HG03280 (cell line): ENCODE measurements around the gene ZNF276.
"Not testable (repeated sequence)": the region's sequence is repeated elsewhere in the genome, so short reads cannot be mapped to it uniquely, and the experiment has no call there.

ENCODE experiments used
- ATAC-seq: cut with Tn5 transposase; IDR thresholded peaks from one replicate; pipeline ENCODE4 v1.9.1; 2021; ENCODE audit warnings: mild to moderate bottlenecking, moderate library complexity; ENCODE audit not compliant: unreplicated experiment

ZNF276 gene

GRCh38 chr16:89695086-89695874, 26.1 kb upstream of the ZNF276 start:
- ATAC-seq, result no peak

DNA sequence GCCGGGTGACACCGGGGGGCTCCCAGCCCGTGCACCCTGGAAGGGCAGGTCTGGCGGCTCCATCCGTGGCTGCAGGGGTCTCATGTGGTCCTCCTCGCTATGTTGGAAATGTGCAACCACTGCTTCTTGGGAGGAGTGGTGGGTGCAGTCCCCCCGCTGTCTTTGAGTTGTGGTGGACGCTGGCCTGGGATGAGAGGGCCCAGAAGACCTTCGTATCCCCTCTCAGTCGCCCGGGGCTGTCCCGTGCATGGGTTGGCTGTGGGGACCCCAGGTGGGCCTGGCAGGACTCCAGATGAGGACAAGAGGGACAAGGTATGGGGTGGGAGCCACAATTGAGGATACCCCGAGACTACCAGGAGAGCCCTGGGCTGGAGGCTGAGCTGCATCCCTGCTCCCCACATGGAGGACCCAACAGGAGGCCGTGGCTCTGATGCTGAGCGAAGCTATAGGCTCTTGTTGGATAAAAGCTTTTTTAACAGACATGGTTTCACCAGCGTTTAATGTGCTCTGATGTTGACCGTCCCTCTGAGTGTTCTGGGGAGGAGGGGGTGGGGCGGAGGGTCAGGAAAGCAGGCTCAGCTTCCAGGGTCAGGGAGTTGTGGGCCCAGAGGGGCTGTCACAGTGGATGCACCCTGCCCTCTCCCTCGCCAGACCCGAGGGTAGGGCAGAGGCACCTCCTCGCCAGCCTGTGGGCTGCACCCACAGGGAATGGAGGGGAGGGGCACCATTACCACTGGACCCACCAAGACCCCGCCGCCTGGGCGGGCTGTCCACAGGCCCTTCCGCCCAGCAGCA, 25.3 kb upstream of the ZNF276 start:
- ATAC-seq, result no peak

- ATAC-seq, result no peak
Observed at GRCh38 chr16:89696670-89697128, 24.6 kb upstream of the ZNF276 start.

DNA sequence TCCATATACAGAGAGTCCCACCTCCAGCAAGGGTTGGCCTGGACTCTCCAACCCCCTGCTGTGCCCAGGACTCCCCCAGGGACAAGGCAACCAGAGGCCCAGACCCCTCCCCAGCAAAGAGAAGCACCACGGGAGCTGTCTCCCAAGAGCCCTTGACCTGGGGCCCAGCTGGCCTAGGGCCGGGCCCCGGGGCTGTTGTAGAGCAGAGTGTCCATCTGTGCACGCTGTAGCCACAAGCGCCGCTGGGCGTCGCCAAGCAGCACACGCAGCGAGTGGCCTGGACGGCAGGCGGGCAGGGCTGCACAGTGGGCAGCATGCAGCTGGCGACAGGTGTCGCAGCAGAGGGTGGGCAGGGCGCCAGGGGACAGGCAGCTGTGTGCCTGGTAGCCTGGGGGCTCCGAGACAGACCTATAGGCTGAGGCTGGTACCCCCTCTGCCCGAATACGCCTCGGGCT, 24.1 kb upstream of the ZNF276 start:
- no peak for ATAC-seq

DNA sequence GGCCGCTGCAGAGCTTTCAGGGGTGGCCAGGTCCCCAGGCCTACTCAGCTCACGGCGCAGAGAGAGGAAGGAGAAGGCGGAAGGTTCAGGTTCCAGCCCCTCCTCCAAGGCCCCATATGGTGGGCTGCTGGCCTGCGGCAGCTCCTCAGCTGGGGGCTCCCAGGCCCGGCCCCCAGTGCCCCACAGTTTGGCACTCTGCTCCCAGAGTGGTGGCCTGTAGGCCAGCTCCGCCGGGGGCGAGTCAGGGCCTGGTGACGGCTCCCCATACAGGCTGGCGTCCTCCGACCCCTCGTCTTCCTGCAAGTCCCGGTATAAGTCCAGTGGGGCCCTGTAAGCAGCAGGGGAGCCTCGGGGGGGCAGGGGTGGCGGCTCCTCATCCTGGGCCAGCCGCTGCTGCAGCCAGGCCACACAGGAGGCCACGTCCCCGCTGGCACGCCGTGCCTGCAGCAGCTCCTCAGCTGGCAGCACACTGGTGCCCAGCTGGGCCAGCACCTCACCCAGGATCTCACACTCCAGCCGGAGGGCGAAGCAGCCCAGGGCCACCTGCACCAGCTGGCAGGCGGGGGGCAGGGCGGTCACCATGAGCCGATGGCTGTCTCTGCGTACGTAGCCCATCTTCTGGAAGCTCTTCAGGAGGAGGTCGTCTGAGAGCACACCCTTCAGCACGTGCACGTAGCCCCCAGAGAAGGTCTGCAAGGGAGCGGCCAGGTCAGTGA, 23.6 kb upstream of the ZNF276 start:
- no peak for ATAC-seq

- ATAC-seq, result not testable (repeated sequence)
Observed at GRCh38 chr16:89698717-89699116, 22.6 kb upstream of the ZNF276 start.

DNA sequence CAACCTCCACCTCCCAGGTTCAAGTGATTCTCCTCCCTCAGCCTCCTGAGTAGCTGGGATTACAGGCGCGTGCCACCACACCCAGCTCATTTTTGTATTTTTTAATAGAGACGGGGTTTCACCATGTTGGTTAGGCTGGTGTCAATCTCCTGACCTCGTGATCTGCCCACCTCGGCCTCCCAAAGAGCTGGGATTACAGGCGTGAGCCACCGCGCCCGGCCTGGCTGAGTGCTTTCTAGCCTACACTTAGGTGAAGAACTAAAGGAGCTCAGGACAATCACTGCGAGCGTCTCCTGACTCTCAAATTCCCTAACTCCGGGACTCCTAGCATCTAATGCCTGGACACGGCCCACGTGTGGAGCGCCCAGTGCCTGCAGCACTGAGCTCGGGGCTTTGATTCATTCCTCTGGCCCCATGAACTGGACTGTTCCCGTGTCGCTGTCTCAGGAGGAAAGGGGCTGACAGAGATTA, 21.7 kb upstream of the ZNF276 start:
- not testable (repeated sequence) for ATAC-seq

DNA sequence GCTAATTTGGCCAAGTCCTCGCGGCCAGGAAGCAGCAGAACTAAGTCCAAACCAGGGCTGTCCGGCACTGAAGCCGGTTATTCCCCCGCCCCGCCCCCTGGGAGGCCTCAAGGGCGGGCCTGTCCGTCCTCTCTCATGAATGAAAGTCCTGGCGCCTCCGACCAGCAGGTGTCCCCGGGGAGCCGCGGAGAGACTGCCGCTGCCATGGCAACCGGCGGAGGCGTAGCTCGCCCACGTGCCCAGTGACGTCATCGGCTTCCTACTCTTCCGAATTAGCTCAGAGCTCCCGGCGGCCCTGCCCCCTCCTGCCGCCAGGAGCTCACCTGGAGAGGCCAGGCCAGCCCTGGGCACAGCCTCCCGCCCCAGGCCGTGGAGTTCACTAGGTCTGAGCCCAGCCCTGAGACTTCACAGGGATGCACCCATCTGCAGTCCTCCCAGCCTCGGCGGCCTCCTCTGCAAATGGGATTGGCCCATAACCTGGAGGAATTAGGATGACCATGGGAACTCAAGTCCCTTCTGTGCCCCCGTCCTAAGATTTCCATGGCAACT, 21.2 kb upstream of the ZNF276 start:
- peak; percentile 40 for ATAC-seq

DNA sequence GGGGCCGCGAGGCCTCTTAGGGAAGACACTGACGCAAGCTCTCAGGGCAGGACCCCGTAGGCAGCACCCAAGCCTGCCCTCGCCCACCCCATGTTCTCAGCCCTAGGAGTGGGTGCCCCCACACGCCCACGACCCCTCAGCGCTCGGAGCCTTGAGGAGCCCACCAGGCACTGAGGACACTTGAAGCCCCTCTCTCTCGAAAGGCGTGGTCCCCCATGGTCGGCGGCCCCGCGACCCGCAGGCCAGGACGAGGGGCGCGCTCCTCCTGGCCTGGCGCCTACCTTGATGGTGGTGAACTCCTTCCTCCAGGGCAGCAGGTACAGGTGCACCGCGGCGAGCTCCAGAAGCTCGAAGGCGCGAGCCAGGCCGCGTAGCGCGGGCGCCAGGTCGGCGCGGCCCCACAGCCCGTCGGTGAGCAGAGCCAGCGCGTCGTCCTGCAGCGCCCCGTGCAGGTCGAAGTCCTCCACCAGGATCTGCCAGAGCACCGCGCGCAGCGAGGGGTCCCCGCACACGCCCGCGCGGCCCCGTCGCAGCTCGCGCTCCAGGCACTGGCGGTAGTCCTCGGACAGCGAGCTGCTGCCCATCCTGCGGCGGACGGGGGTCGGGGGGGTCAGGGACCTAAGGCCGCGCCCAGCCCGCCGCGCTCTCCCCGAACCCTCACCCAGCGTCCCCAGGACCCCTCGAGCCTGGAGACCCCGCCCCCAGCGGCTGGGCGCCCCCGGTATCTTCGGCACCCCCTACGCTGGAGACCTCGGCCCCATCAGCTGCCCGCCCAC, 20.5 kb upstream of the ZNF276 start:
- ATAC-seq, result no peak

DNA sequence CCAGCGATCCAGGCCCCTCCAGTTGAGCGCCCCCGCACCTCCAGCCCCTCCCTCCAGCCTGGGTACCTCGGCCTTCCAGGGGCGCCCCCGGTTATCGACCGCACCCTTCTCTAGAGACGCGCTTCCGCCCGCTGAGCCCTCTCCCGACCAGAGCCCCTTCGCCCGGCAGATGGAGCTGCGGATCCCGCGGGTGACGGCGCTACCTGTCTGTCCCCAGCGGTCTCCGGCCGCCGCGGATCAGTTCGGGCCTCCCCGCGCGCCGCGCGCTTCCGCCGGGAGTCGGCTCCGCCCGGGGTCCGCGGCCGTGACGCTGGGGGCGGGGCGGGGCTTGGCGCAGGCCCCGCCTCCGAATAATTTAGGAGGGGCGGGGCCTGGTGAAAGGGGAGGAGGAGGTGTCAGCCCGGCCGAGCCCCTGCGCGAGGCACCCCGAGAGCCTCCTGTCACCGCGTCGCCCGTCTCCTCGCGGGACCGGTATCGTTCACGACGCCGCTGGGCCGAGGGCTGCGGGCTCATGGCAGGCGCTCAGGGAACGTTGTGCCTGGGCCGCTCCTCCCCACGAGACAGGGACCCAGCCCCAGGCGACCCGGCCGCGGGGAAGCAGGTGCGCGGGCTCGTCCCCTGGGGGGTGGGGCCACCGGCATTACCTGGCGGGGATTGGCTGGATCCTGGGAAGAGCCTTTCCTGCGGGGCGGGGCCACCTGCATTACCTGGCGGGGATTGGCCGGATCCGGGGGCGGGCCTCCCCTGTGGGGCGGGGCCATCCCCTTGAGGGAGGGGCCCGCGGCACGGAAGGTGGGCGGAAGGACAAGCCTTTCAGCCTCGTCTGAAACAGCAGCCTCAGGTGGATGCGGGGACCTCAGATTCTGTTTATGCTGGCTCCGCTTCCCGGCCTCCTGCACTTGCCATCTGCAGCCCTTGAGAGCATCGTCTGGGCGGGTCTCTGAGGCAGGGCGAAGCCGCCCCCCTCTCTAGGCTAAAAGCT, 19.6 kb upstream of the ZNF276 start, which contains the start of gene SPATA2L:
Gene SPATA2L, minus strand, starts transcription at position 281 of the 982 bp plus-strand sequence. CDS start 473 bp downstream, outside the sequence.
- ATAC-seq, result peak; percentile 67

GRCh38 chr16:89704281-89704680, 17.1 kb upstream of the ZNF276 start:
- no peak for ATAC-seq

DNA sequence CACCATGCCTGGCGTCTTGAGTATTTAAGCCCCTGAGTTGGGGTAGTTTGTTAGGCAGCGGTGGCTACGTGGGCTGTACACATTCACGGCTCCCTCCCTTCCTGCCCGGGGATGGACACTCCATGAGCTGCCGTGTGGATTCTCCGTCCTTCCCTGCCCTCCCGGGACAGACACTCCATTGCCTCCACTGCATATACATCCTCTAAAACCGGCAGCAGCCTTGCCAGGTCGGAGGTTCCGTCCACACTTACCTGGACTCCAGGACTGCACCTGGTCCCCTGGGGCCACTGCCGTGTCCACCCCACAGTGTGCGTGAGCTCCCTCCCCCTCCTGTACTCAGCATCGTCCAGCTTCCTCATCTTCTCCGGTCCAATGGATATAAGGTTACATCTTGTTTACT, 16.3 kb upstream of the ZNF276 start:
- ATAC-seq, result no peak

GRCh38 chr16:89706518-89707260, 14.6 kb upstream of the ZNF276 start:
- ATAC-seq, result no peak

DNA sequence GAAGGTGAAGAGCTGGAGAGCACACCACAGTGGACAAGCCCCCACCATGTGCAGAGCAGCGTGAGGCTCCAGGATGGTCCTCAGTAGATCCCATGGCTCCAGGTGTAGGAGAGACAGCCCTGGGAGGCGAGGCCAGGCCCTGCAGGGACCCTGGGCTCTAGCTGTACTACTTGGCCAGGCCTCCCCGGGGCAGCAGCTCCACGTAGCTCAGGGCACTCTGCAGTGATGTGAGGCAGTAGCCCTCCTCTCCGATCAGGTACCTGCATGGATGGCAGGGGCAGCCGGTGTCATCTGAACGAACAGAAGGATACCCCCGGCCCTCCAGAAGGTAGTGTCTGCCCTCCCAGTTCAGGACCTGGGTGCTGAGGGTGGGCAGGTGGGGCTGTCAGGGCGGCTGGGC, 13.6 kb upstream of the ZNF276 start:
- no peak for ATAC-seq

DNA sequence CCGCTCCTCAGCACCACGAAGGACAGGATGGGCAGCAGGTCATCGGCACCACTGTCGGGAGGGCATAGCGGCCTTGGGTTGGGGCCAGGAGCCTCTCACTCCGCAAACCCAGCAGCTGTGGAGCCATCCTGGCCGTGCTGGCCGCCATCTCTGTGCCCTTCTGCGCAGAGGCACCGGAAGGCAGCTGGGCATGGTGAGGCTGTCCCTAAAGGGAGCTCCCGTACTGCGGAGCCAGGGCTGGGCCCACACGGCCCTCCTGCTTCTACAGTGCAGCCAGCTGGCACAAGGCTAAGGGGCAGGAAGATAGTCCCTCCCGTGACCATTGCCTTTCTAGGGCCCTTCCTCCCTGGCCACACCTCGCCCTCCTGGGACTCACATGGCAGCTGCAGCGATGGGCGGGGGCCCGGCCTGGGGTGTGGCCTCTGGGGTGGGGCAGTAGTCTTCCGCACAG, 12.8 kb upstream of the ZNF276 start:
- no peak for ATAC-seq

- no peak for ATAC-seq
Observed at GRCh38 chr16:89709166-89709565, 12.2 kb upstream of the ZNF276 start.

DNA sequence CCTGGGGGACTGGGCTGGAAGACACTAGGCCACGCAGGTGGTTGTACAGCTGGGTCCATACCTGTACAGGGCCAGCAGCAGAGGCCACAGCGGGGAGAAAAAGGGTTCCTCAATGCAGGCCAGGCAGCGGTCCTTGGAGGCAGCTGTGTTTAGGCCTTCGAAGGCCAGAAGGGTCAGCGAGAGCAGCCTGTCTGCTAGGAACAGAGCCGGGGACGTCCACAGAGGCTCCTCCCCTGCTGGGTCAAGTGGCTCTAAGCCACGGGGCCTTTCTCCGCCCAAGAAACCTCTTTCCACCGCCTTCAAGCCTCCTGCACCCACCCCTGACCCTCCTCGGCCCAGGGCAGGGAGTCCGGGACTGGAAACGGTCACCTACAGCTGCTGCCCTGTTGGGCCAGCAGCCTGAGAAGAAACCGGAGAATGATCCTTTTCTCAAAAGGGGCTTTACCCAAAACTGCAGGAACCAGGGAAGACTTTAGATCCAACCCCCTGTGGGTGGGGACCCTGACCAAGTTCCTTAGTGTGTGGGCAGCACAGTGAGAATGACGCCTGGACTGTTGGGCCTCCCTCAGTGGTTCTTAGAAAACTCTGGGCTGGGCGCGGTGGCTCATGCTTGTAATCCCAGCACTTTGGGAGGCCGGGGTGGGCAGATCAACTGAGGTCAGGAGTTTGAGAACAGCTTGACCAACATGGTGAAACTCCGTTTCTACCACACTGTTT, 11.5 kb upstream of the ZNF276 start:
- no peak for ATAC-seq
